KMS-11 (cell line): Measurements from ENCODE around the gene SNRNP40.

Experiments
- H2AFZ ChIP-seq: fragments of 200-600 bp; sonication (generic); 2 replicates; pipeline ENCODE4 v1.6.1; 2016; ENCODE audit warnings: antibody characterized with exemption, mixed run types, low read depth
- H3K27ac ChIP-seq: fragments of 200-600 bp; sonication (generic); 2 replicates; pipeline ENCODE4 v1.6.1; 2016; ENCODE audit warnings: mild to moderate bottlenecking, mixed run types
- H3K27me3 ChIP-seq: fragments of 200-600 bp; sonication (generic); 2 replicates; pipeline ENCODE4 v1.6.1; 2017; ENCODE audit warnings: mild to moderate bottlenecking, low read depth, mixed run types, moderate library complexity; ENCODE audit not compliant: insufficient read depth
- H3K36me3 ChIP-seq: fragments of 200-600 bp; sonication (generic); 2 replicates; pipeline ENCODE4 v1.6.1; 2017; ENCODE audit warnings: mild to moderate bottlenecking, mixed run types; ENCODE audit not compliant: insufficient read depth
- H3K4me1 ChIP-seq: fragments of 200-600 bp; sonication (generic); 2 replicates; pipeline ENCODE4 v1.6.1; 2016; ENCODE audit warnings: mild to moderate bottlenecking, low read depth, mixed run types; ENCODE audit not compliant: poor library complexity, severe bottlenecking
- H3K4me2 ChIP-seq: fragments of 200-600 bp; sonication (generic); 2 replicates; pipeline ENCODE4 v1.7.0; 2016; ENCODE audit warnings: mild to moderate bottlenecking, mixed run types
- H3K4me3 ChIP-seq: fragments of 200-600 bp; sonication (generic); IDR thresholded peaks from 2 replicates; pipeline ENCODE4 v1.6.1; 2017; ENCODE audit warnings: low read depth, low read length, mixed read lengths; ENCODE audit not compliant: insufficient read depth
- H3K79me2 ChIP-seq: fragments of 200-600 bp; sonication (generic); 2 replicates; pipeline ENCODE4 v1.6.1; 2016; ENCODE audit warnings: low read depth, mixed run types; ENCODE audit not compliant: insufficient read depth
- H3K9ac ChIP-seq: fragments of 200-600 bp; sonication (generic); 2 replicates; pipeline ENCODE4 v1.6.1; 2016; ENCODE audit warnings: mild to moderate bottlenecking, mixed run types
- H4K20me1 ChIP-seq: fragments of 200-600 bp; sonication (generic); 2 replicates; pipeline ENCODE4 v1.6.1; 2016; ENCODE audit warnings: mild to moderate bottlenecking, mixed run types; ENCODE audit not compliant: insufficient read depth
- CTCF ChIP-seq: fragments of 200-600 bp; sonication (generic); conservative IDR thresholded peaks from 2 replicates; pipeline ENCODE4 v1.6.1; 2017; ENCODE audit warnings: low read depth, mild to moderate bottlenecking, antibody characterized with exemption, low read length, moderate library complexity, mixed read lengths

SNRNP40 gene

DNA sequence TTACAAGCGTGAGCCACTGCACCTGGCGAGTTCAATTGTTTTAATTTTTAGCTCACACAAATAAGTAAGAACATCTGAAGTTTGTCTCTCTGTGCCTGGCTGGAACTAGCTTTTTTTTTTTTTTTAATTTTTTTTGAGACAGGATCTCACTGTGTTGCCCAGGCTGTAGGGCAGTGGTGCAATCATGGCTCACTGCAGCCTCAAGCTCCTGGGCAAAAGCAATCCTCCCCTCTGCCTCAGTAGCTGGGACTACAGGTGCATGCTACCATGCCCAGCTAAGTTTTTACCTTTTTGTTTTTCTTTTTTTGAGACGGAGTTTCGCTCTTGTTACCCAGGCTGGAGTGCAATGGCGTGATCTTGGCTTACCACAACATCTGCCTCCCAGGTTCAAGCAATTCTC is 64.8 kb downstream of the SNRNP40 start:
- H3K27ac ChIP-seq, result no peak overlapping the region
- H3K4me1 ChIP-seq, result no peaks in the 10 kb centered on the region
- H3K36me3 ChIP-seq, result no peaks in the 10 kb centered on the region
- no peak overlapping the region for H3K4me3 ChIP-seq
- TF ChIP-seq CTCF, result no peak
- H2AFZ ChIP-seq, result no peak overlapping the region
- H3K27me3 ChIP-seq, result no peaks in the 10 kb centered on the region
- no peaks in the 10 kb centered on the region for H4K20me1 ChIP-seq
- H3K9ac ChIP-seq, result no peak overlapping the region
- H3K4me2 ChIP-seq, result no peak overlapping the region
- no peaks in the 10 kb centered on the region for H3K79me2 ChIP-seq

DNA sequence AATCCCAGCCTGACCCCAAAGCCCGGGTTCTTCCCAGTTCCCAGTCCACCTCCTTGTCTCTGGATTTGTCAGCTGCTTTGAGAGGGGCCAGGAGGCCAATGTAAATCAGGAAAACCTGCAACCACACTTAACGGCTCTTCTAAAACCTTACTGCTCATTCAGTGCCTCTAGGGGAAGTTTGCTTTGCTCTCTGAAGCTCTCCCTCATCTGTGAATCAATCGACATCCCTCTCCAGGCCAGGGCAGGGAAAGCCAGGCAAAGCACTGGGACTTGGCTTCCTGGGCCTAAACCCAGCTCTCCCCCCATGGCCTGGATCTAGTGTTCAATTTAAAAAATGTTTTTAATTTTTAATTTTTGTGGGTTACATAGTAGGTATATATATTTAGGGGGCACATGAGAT is 66.2 kb downstream of the SNRNP40 start:
- TF ChIP-seq CTCF, result no peak
- H3K4me3 ChIP-seq, result no peak overlapping the region
- no peaks in the 10 kb centered on the region for H3K79me2 ChIP-seq
- H3K27me3 ChIP-seq, result no peaks in the 10 kb centered on the region
- H4K20me1 ChIP-seq, result no peaks in the 10 kb centered on the region
- no peaks in the 10 kb centered on the region for H3K36me3 ChIP-seq
- no peak overlapping the region for H3K27ac ChIP-seq
- no peak overlapping the region for H3K4me2 ChIP-seq
- H3K4me1 ChIP-seq, result no peaks in the 10 kb centered on the region
- H2AFZ ChIP-seq, result no peak overlapping the region
- no peak overlapping the region for H3K9ac ChIP-seq

DNA sequence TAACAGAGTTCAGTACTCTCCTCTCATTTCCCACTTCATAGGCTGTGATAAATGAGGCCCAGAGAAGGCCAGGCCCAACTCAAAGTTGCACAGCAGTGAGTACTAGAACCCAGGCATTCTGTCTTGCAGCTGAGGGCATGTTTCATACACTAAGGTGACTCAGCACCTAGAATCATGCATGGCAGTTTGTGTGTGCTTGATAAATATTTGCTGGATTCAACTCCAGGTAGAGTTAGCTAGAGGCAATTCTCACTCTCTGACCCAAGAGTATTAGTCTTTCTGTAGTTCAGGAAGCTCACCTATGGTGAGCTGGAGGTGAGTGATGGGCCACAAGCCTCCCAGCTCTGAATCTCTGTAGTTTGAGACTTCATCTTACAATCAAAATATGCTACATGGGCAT is 67.6 kb downstream of the SNRNP40 start:
- Histone ChIP-seq H3K4me2 (no peak overlapping the region), H3K4me3 (no peak overlapping the region), H3K36me3 (no peaks in the 10 kb centered on the region), H3K27me3 (no peaks in the 10 kb centered on the region), H3K27ac (no peak overlapping the region), H4K20me1 (no peaks in the 10 kb centered on the region), H3K9ac (no peak overlapping the region), H2AFZ (no peak overlapping the region), H3K79me2 (no peaks in the 10 kb centered on the region), H3K4me1 (no peaks in the 10 kb centered on the region)
- no peak for TF ChIP-seq CTCF

DNA sequence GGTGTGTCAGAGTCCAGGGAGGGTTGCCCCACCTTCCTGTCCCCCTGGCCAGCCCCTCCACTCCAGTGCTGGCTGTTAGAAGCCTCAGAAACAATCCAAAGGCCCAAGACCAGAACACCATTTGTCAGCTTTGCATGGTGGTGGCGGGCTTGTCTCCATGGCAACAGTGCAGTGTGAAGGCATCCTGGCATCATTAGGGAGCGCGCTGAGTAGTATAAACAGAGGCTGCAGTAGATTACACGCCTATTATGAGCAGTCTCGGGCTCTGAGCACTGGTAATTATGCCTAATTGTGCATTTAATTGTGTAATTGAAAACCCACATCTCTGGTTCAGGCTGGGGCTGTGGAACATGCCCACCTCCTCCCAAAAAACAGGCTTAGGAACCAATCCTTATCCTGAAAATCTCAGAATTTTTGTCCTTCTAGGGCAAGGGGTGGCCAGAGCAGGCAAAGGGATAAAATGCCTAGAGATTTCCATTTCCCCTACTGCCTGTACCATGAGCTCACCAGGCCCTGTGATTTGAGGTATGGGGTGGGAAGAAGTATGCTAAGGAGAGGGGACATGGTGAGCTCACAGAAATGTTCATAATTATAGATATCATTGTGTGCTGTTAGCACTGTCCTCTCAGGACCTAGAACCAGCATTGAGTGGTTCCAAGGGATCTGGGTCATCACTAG is 68.6 kb downstream of the SNRNP40 start:
- H3K4me3 ChIP-seq, result no peak overlapping the region
- H3K9ac ChIP-seq, result no peak overlapping the region
- H3K36me3 ChIP-seq, result no peaks in the 10 kb centered on the region
- no peak overlapping the region for H3K4me2 ChIP-seq
- H2AFZ ChIP-seq, result no peak overlapping the region
- no peak overlapping the region for H3K27ac ChIP-seq
- TF ChIP-seq CTCF, result no peak
- H3K79me2 ChIP-seq, result no peaks in the 10 kb centered on the region
- no peaks in the 10 kb centered on the region for H3K27me3 ChIP-seq
- H4K20me1 ChIP-seq, result no peaks in the 10 kb centered on the region
- H3K4me1 ChIP-seq, result no peaks in the 10 kb centered on the region
